ENCODE measurements around the gene ZNRF3.

ZNRF3 gene

GRCh38 chr22:28939932-28940331 is 56.6 kb downstream of the ZNRF3 start (continued):
- TF ChIP-seq ZNF23 (tag by site-specific recombination; IDR thresholded peaks at IDR 0.05; ENCODE audit: borderline replicate concordance) (no peak), ZNF132 (tag by site-specific recombination; IDR thresholded peaks at IDR 0.05; ENCODE audit: borderline replicate concordance) (no peak), MYNN (tag by site-specific recombination; IDR thresholded peaks at IDR 0.05; ENCODE audit: borderline replicate concordance) (no peak), ZNF473 (tag by site-specific recombination; IDR thresholded peaks at IDR 0.05) (no peak), ZNF610 (tag by site-specific recombination; IDR thresholded peaks at IDR 0.05; ENCODE audit: borderline replicate concordance) (no peak), ZNF202 (tag by site-specific recombination; IDR thresholded peaks at IDR 0.05; ENCODE audit: borderline replicate concordance) (no peak), CTCF (tag by site-specific recombination; IDR thresholded peaks at IDR 0.05) (no peak)

GRCh38 chr22:28940441-28940840 is 57.1 kb downstream of the ZNRF3 start:
- ChIA-PET CTCF (interaction anchor here (0.6 kb wide), 1 partner anchor 28 kb away, joined by 5 read pairs; no protein-coding TSS in a partner anchor), POLR2A (interaction anchor here (0.7 kb wide), 1 partner anchor 38 kb away, joined by 3 read pairs; no protein-coding TSS in a partner anchor)
- H3K27ac ChIP-seq (ENCODE audit: extremely low read depth, low read depth, low read length) = no peak overlapping the region
- H3K4me1 ChIP-seq (ENCODE audit: control insufficient read depth, insufficient read depth, low read length) = peaks cover 12% of the 10 kb centered on the region
- H3K36me3 ChIP-seq (ENCODE audit: control insufficient read depth in 2 of 2, insufficient read depth in 1 of 2, low read length in 2 of 2) = no peaks in the 10 kb centered on the region
- no peak overlapping the region for H3K4me3 ChIP-seq (ENCODE audit: low read depth, low read length)
- no peaks in the 10 kb centered on the region for H3K9me3 ChIP-seq (ENCODE audit: control insufficient read depth, insufficient read depth, low read depth, low read length)
- 0 out of 2 replicates have a peak, but pooled peaks have one; percentile 42 for TF ChIP-seq ZFP69B (tag by site-specific recombination; IDR thresholded peaks at IDR 0.05)
- peak; percentile 45; the same call in 1 of the 2 replicates for TF ChIP-seq ZNF692 (tag by site-specific recombination; IDR thresholded peaks at IDR 0.05)
- TF ChIP-seq ZNF211 (tag by site-specific recombination; IDR thresholded peaks at IDR 0.05; ENCODE audit: low read depth) = no peak
- no peak for TF ChIP-seq ZNF16 (tag by site-specific recombination; IDR thresholded peaks at IDR 0.05; ENCODE audit: low read depth)
- 0 out of 2 replicates have a peak, but pooled peaks have one; percentile 26 for TF ChIP-seq ZNF18 (tag by site-specific recombination; IDR thresholded peaks at IDR 0.05)
- TF ChIP-seq ZNF747 (tag by site-specific recombination; IDR thresholded peaks at IDR 0.05) = no peak

GRCh38 chr22:28942333-28942732 is 59.0 kb downstream of the ZNRF3 start:
- ChIA-PET POLR2A (interaction anchor here (1.7 kb wide), 1 partner anchor 59 kb away, joined by 4 read pairs; the partner anchor contains the start of gene ZNRF3), CTCF (interaction anchor here (1.1 to 3.1 kb wide), 3 partner anchors 9 to 99 kb away, joined by 3 to 11 read pairs (median 6); no protein-coding TSS in a partner anchor)
- H3K4me3 ChIP-seq (ENCODE audit: low read depth, low read length) = no peak overlapping the region
- H3K36me3 ChIP-seq (ENCODE audit: control insufficient read depth in 2 of 2, insufficient read depth in 1 of 2, low read length in 2 of 2) = no peaks in the 10 kb centered on the region
- peaks cover 2% of the 10 kb centered on the region; the same call in 1 of the 2 replicates for H3K9me3 ChIP-seq (ENCODE audit: control insufficient read depth, insufficient read depth, low read depth, low read length)
- TF ChIP-seq ZSCAN5A (tag by site-specific recombination; IDR thresholded peaks at IDR 0.05) (no peak), ZNF585B (tag by site-specific recombination; IDR thresholded peaks at IDR 0.05) (no peak), ZNF155 (tag by site-specific recombination; IDR thresholded peaks at IDR 0.05) (no peak), SP7 (tag by site-specific recombination; IDR thresholded peaks at IDR 0.05) (no peak), ZNF776 (tag by site-specific recombination; IDR thresholded peaks at IDR 0.05; ENCODE audit: borderline replicate concordance) (no peak), ZSCAN16 (tag by site-specific recombination; IDR thresholded peaks at IDR 0.05) (no peak), SETDB1 (IDR thresholded peaks at IDR 0.05; ENCODE audit: insufficient read length, low read length) (no peak), ZNF18 (tag by site-specific recombination; IDR thresholded peaks at IDR 0.05) (no peak), ZNF280C (tag by site-specific recombination; IDR thresholded peaks at IDR 0.05) (no peak), ZNF701 (tag by site-specific recombination; IDR thresholded peaks at IDR 0.05) (no peak)
- H3K27ac ChIP-seq (ENCODE audit: extremely low read depth, low read depth, low read length) = no peak overlapping the region
- H3K4me1 ChIP-seq (ENCODE audit: control insufficient read depth, insufficient read depth, low read length) = peaks cover 11% of the 10 kb centered on the region
